ENCODE measurements around the gene ANKRD33B. TPM values are rescaled to one million over a fixed set of nuclear protein-coding genes. Genes with fewer than 3 reads are reported as not detected.
"Not testable (repeated sequence)": the region's sequence is repeated elsewhere in the genome, so short reads cannot be mapped to it uniquely, and the experiment has no call there.

Gene ANKRD33B
- total RNA-seq, 6 experiments from 2014 or later, result 6.3 to 13.2 (median 11.9) TPM

GRCh38 chr5:10627160-10627701 lies 63.4 kb downstream of the ANKRD33B start:
- Mint-ChIP-seq H3K4me3 (peak overlapping the region; percentile 89), H3K36me3 (ENCODE audit: low read depth) (peaks cover 12% of the 10 kb centered on the region), H3K9me3 (no peaks in the 10 kb centered on the region), H3K27me3 (ENCODE audit: insufficient read depth) (no peaks in the 10 kb centered on the region; the same call in 1 of the 2 replicates), H3K27ac (peak overlapping the region; percentile 84), H3K4me1 (ENCODE audit: low read depth) (peaks cover 44% of the 10 kb centered on the region)
- DNase-seq, result no peak
- TF ChIP-seq CTCF (IDR thresholded peaks at IDR 0.05), result no peak

GRCh38 chr5:10628601-10629000 lies 64.7 kb downstream of the ANKRD33B start:
- no peaks in the 10 kb centered on the region for H3K9me3 Mint-ChIP-seq
- H3K36me3 Mint-ChIP-seq (ENCODE audit: low read depth), result peaks cover 12% of the 10 kb centered on the region
- peaks cover 47% of the 10 kb centered on the region for H3K4me1 Mint-ChIP-seq (ENCODE audit: low read depth)
- peak overlapping the region; percentile 7; the same call in 1 of the 2 replicates for H3K27ac Mint-ChIP-seq
- no peak overlapping the region for H3K4me3 Mint-ChIP-seq
- no peaks in the 10 kb centered on the region; the same call in 1 of the 2 replicates for H3K27me3 Mint-ChIP-seq (ENCODE audit: insufficient read depth)
- DNase-seq, result no peak
- no peak for TF ChIP-seq CTCF (IDR thresholded peaks at IDR 0.05)

GRCh38 chr5:10629682-10630081 lies 65.8 kb downstream of the ANKRD33B start:
- Mint-ChIP-seq H3K4me1 (ENCODE audit: low read depth) (peaks cover 49% of the 10 kb centered on the region), H3K4me3 (no peak overlapping the region), H3K27me3 (ENCODE audit: insufficient read depth) (no peaks in the 10 kb centered on the region; the same call in 1 of the 2 replicates), H3K36me3 (ENCODE audit: low read depth) (peaks cover 12% of the 10 kb centered on the region), H3K27ac (no peak overlapping the region), H3K9me3 (no peaks in the 10 kb centered on the region)
- DNase-seq, result no peak
- TF ChIP-seq CTCF (IDR thresholded peaks at IDR 0.05), result no peak

GRCh38 chr5:10630126-10630525 lies 66.3 kb downstream of the ANKRD33B start:
- H3K9me3 Mint-ChIP-seq, result no peaks in the 10 kb centered on the region
- no peak overlapping the region for H3K4me3 Mint-ChIP-seq
- H3K27ac Mint-ChIP-seq, result no peak overlapping the region
- peaks cover 12% of the 10 kb centered on the region for H3K36me3 Mint-ChIP-seq (ENCODE audit: low read depth)
- DNase-seq, result no peak
- H3K4me1 Mint-ChIP-seq (ENCODE audit: low read depth), result peaks cover 53% of the 10 kb centered on the region
- no peaks in the 10 kb centered on the region; the same call in 1 of the 2 replicates for H3K27me3 Mint-ChIP-seq (ENCODE audit: insufficient read depth)
- no peak for TF ChIP-seq CTCF (IDR thresholded peaks at IDR 0.05)

- not testable (repeated sequence) for H3K4me3 Mint-ChIP-seq; DNase-seq; H3K27ac Mint-ChIP-seq; H3K27me3 Mint-ChIP-seq (ENCODE audit: insufficient read depth); H3K9me3 Mint-ChIP-seq
- Mint-ChIP-seq H3K4me1 (ENCODE audit: low read depth) (peaks cover 59% of the 10 kb centered on the region), H3K36me3 (ENCODE audit: low read depth) (peaks cover 12% of the 10 kb centered on the region)
Observed at GRCh38 chr5:10630744-10631143, 66.9 kb downstream of the ANKRD33B start.

- Mint-ChIP-seq H3K27me3 (ENCODE audit: insufficient read depth) (no peaks in the 10 kb centered on the region; the same call in 1 of the 2 replicates), H3K4me3 (no peak overlapping the region)
Observed at GRCh38 chr5:10631316-10631996, 67.6 kb downstream of the ANKRD33B start.

More at GRCh38 chr5:10631316-10631996, 67.6 kb downstream of the ANKRD33B start:
- peaks cover 12% of the 10 kb centered on the region for H3K36me3 Mint-ChIP-seq (ENCODE audit: low read depth)
- TF ChIP-seq CTCF (IDR thresholded peaks at IDR 0.05), result no peak
- H3K27ac Mint-ChIP-seq, result no peak overlapping the region
- H3K4me1 Mint-ChIP-seq (ENCODE audit: low read depth), result peaks cover 64% of the 10 kb centered on the region
- DNase-seq, result no peak
- no peaks in the 10 kb centered on the region for H3K9me3 Mint-ChIP-seq

Measured in HFFc6 (cell line).